Peyer's patch (tissue), 4 donors: ENCODE measurements around the gene HS2ST1.

ENCODE experiments used
- POLR2A ChIP-seq, 2 donors: fragments of 450-650 bp; IDR thresholded peaks; one replicate each; pipeline ENCODE4 v1.5.1; 2017; ENCODE audit warnings: antibody characterized with exemption in 2 of 2, mild to moderate bottlenecking in 2 of 2, moderate library complexity in 2 of 2
- TF ChIP-seq, protein P1 (sequence below), 6 experiments: fragments of 450-650 bp in 4 of 6; fragments of 200-600 bp in 2 of 6; sonication (generic) in 1 of 6; IDR thresholded peaks; one replicate each; pipeline ENCODE4 v1.5.1; 2017 to 2019; ENCODE audit warnings: antibody characterized with exemption in 6 of 6, mild to moderate bottlenecking in 3 of 6, moderate library complexity in 1 of 6

DNA sequence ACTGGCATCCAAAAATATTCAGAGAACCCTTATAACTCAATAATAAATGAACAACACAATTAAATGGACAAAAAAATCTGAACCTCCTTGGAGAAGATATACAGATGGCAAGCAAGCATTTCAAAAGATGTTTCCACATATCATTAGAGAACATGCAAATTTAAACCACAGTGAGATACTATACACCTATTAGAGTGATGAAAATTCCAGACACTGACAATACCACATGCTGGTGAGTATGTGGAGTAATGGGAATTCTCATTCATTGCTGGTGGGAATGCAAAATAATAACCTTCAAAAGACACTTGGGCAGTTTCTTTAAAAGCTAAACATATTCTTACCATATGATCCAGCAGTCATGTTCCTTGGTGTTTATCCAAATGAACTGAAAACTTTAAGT, 46.1 kb downstream of the HS2ST1 start:
- TF ChIP-seq, protein P1, sequence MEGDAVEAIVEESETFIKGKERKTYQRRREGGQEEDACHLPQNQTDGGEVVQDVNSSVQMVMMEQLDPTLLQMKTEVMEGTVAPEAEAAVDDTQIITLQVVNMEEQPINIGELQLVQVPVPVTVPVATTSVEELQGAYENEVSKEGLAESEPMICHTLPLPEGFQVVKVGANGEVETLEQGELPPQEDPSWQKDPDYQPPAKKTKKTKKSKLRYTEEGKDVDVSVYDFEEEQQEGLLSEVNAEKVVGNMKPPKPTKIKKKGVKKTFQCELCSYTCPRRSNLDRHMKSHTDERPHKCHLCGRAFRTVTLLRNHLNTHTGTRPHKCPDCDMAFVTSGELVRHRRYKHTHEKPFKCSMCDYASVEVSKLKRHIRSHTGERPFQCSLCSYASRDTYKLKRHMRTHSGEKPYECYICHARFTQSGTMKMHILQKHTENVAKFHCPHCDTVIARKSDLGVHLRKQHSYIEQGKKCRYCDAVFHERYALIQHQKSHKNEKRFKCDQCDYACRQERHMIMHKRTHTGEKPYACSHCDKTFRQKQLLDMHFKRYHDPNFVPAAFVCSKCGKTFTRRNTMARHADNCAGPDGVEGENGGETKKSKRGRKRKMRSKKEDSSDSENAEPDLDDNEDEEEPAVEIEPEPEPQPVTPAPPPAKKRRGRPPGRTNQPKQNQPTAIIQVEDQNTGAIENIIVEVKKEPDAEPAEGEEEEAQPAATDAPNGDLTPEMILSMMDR (IDR thresholded peaks at IDR 0.05): no peak
- TF ChIP-seq POLR2A (IDR thresholded peaks at IDR 0.05): no peak
